SK-N-SH treated with all-trans-retinoic acid at 6 μM for 48 hours (cell line): ENCODE results near the gene GCNT2.

Experiments
- ARNTL ChIP-seq: fragments of 450-650 bp; formaldehyde crosslinking; IDR thresholded peaks from 2 replicates; pipeline ENCODE4 v1.5.0; 2020; ENCODE audit warnings: low read depth, mild to moderate bottlenecking, moderate library complexity, borderline replicate concordance
- CREB5 ChIP-seq: fragments of 250-450 bp; sonication (Bioruptor Pico); IDR thresholded peaks from 2 replicates; pipeline ENCODE4 v1.5.1; 2020; ENCODE audit warnings: low read depth, mild to moderate bottlenecking, moderate library complexity
- TCF4 ChIP-seq: fragments of 250-450 bp; sonication (Bioruptor Pico); IDR thresholded peaks from 2 replicates; pipeline ENCODE4 v1.8.0; 2021; ENCODE audit warnings: mild to moderate bottlenecking, moderate library complexity, borderline replicate concordance
- ZFP30 ChIP-seq: fragments of 450-650 bp; formaldehyde crosslinking; IDR thresholded peaks from 2 replicates; pipeline ENCODE4 v1.5.0; 2022; ENCODE audit warnings: mild to moderate bottlenecking, moderate library complexity

GRCh38 chr6:10589429-10589727, 68.2 kb downstream of the GCNT2 start:
- TF ChIP-seq TCF4 (no peak), ARNTL (CRISPR knock-in tag) (no peak), ZFP30 (CRISPR knock-in tag) (no peak), CREB5 (no peak)
